ENCODE data around the gene AFG3L2. TPM values are rescaled to one million over a fixed set of nuclear protein-coding genes. Genes with fewer than 3 reads are reported as not detected.

AFG3L2 gene
- total RNA-seq, 1 experiment from 2014 or later: 66.7 TPM

GRCh38 chr18:12318857-12319256 lies 58.2 kb downstream of the AFG3L2 start:
- Histone ChIP-seq H3K9ac (ENCODE audit: low read length) (no peak overlapping the region), H3K27ac (ENCODE audit: low read depth, low read length) (no peak overlapping the region), H3K79me2 (ENCODE audit: insufficient read depth, low read length) (peaks cover 88% of the 10 kb centered on the region), H3K27me3 (ENCODE audit: insufficient read depth, low read length) (no peaks in the 10 kb centered on the region), H3K4me2 (ENCODE audit: low read length) (no peak overlapping the region), H3K4me1 (ENCODE audit: control insufficient read depth in 1 of 2, insufficient read depth in 2 of 2, low read length in 2 of 2) (no peaks in the 10 kb centered on the region), H4K20me1 (ENCODE audit: insufficient read depth) (peaks cover 5% of the 10 kb centered on the region; the same call in 1 of the 2 replicates), H2AFZ (ENCODE audit: low read depth, low read length, poor library complexity, severe bottlenecking) (no peak overlapping the region), H3K9me3 (ENCODE audit: control insufficient read depth in 1 of 2, insufficient read depth in 1 of 2, low read depth in 1 of 2, low read length in 2 of 2) (no peaks in the 10 kb centered on the region), H3K36me3 (ENCODE audit: control insufficient read depth in 1 of 2, insufficient read depth in 2 of 2, low read length in 2 of 2) (peaks cover 16 to 44% of the 10 kb centered on the region in 2 experiments; a peak in 3 of 4 replicates), H3K4me3 (replicated peaks in 1 of 2; ENCODE audit: low read depth in 1 of 2, low read length in 2 of 2) (no peak overlapping the region), H3K9me2 (ENCODE audit: insufficient read depth) (no peaks in the 10 kb centered on the region)
- intact Hi-C loops (cut with micrococcal nuclease): no loop called here
- ChIA-PET CTCF (interaction anchor here (1.6 to 2.7 kb wide), 2 partner anchors 9 to 41 kb away, joined by 3 to 17 read pairs; no protein-coding TSS in a partner anchor), RAD21 (ENCODE audit: low non-redundant PET in 1 of 2, low total read pairs in 2 of 2, uncharacterized antibody in 2 of 2, unreplicated experiment in 2 of 2) (no interaction called here), POLR2A (no interaction called here)
- BruUV-seq (replicated peaks): no TSS peak
- ATAC-seq (no peak), DNase-seq (ENCODE audit: low read depth, low spot score) (no peak)
- TF ChIP-seq EGR1 (IDR thresholded peaks at IDR 0.05; ENCODE audit: low read depth): no peak
- no peak for TF ChIP-seq SP1 (IDR thresholded peaks at IDR 0.05; ENCODE audit: low read depth)
- no peak for TF ChIP-seq ELF1 (IDR thresholded peaks at IDR 0.05; ENCODE audit: borderline replicate concordance, low read depth)
- no peak for TF ChIP-seq EZH2 (IDR thresholded peaks at IDR 0.05)
- no peak for TF ChIP-seq YY1 (IDR thresholded peaks at IDR 0.05; ENCODE audit: extremely low read depth, insufficient replicate concordance, low read depth, low read length)
- no peak for TF ChIP-seq CBX3 (IDR thresholded peaks at IDR 0.05; ENCODE audit: low read depth)
- no peak for TF ChIP-seq EZH2phosphoT487 (IDR thresholded peaks at IDR 0.05; ENCODE audit: borderline replicate concordance)
- no peak for TF ChIP-seq TCF7L2 (IDR thresholded peaks at IDR 0.05; ENCODE audit: borderline replicate concordance, extremely low read depth, insufficient read depth, insufficient read length)
- TF ChIP-seq SRF (IDR thresholded peaks at IDR 0.05; ENCODE audit: low read depth): no peak
- no peak for TF ChIP-seq POLR2AphosphoS5 (IDR thresholded peaks at IDR 0.05; ENCODE audit: low read depth, low read length)
- no peak for TF ChIP-seq MAX (IDR thresholded peaks at IDR 0.05)
- TF ChIP-seq SIN3A (IDR thresholded peaks at IDR 0.05; ENCODE audit: low read depth): no peak
- TF ChIP-seq CTCF (IDR thresholded peaks at IDR 0.05 in 2 of 3, conservative IDR thresholded peaks at IDR 0.05 in 1 of 3; ENCODE audit: borderline replicate concordance in 1 of 3, insufficient read depth in 1 of 3, low read depth in 2 of 3, low read length in 2 of 3): no peak
- TF ChIP-seq POLR2A (IDR thresholded peaks at IDR 0.05; ENCODE audit: borderline replicate concordance, extremely low read depth, insufficient read depth, insufficient read length): no peak
- TF ChIP-seq ZNF274 (IDR thresholded peaks at IDR 0.05; ENCODE audit: low read depth, low read length): no peak
- no peak for TF ChIP-seq ZFX (IDR thresholded peaks at IDR 0.05)
- TF ChIP-seq RAD21 (IDR thresholded peaks at IDR 0.05; ENCODE audit: low read depth): no peak

Data from HCT116 (cell line).